ENCODE data around the gene THSD1. TPM values are rescaled to one million over a fixed set of nuclear protein-coding genes. Genes with fewer than 3 reads are reported as not detected.

Gene THSD1
- total RNA-seq, 4 donors from 2014 or later, result 1.2 to 1.9 (median 1.8) TPM

DNA sequence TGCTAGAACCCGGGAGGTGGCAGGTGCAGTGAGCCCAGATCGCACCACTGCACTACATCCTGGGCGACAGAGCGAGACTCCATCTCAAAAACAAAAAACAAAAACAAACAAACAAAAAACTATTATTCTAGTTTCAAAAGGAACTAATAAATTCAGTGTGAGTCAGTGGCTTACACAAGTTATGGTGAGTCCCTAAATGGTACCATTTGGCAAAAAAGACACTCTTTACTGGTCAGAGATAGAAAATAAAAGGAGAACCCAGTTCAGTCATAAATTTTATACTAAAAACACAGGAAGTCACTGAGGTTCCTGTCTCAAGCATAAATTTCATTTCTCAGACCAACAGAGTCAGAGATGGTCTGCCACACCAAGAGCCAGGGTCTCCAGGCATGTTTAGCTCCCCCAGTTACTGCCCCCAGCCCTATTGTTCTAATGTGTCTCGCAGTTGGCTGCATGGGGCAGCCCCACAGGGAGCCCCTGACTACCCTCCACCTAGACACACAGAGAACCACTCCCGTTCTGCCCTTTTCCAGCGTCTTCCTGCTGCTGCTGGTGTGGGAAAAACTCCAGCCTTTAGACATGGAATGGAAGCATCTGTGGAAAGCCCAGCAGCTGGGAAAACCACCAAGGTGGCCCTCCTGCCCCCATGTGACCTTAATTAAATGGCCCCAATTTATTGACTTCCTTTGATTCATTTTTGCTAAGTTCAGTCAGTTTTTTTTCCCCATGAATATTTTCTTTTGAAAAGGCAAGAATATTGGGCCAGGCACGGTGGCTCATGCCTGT is 12.2 kb downstream of the THSD1 start:
- Histone ChIP-seq H3K27me3 (no peaks in the 10 kb centered on the region), H3K27ac (no peak overlapping the region), H3K9me3 (no peaks in the 10 kb centered on the region), H3K36me3 (no peaks in the 10 kb centered on the region), H3K4me1 (no peaks in the 10 kb centered on the region), H3K4me3 (no peak overlapping the region)
- WGBS, 2 donors (ENCODE audit: low coverage in 1 of 2), result 86% methylated on average over 8 of the region's 8 CpGs; no CpG with 5 or more reads in 1 of the 2 donors
- in situ Hi-C loops (cut with MboI; ENCODE audit: low pct_ligation_motif_present in 1 of 4, low pct_unique_long_range_greater_than_20kb in 1 of 4, low sequenced_read_pairs in 3 of 4), result no loop called here
- TF ChIP-seq POLR2A (IDR thresholded peaks at IDR 0.05) (no peak), POLR2AphosphoS5 (IDR thresholded peaks at IDR 0.05) (no peak), EP300 (IDR thresholded peaks at IDR 0.05; ENCODE audit: low read depth) (no peak)
- TF ChIP-seq, protein P1, sequence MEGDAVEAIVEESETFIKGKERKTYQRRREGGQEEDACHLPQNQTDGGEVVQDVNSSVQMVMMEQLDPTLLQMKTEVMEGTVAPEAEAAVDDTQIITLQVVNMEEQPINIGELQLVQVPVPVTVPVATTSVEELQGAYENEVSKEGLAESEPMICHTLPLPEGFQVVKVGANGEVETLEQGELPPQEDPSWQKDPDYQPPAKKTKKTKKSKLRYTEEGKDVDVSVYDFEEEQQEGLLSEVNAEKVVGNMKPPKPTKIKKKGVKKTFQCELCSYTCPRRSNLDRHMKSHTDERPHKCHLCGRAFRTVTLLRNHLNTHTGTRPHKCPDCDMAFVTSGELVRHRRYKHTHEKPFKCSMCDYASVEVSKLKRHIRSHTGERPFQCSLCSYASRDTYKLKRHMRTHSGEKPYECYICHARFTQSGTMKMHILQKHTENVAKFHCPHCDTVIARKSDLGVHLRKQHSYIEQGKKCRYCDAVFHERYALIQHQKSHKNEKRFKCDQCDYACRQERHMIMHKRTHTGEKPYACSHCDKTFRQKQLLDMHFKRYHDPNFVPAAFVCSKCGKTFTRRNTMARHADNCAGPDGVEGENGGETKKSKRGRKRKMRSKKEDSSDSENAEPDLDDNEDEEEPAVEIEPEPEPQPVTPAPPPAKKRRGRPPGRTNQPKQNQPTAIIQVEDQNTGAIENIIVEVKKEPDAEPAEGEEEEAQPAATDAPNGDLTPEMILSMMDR (IDR thresholded peaks at IDR 0.05), result no peak
- intact Hi-C loops (cut with DNase I; ENCODE audit: low total_unique reads), result no loop called here
- DNase-seq, result no peak

DNA sequence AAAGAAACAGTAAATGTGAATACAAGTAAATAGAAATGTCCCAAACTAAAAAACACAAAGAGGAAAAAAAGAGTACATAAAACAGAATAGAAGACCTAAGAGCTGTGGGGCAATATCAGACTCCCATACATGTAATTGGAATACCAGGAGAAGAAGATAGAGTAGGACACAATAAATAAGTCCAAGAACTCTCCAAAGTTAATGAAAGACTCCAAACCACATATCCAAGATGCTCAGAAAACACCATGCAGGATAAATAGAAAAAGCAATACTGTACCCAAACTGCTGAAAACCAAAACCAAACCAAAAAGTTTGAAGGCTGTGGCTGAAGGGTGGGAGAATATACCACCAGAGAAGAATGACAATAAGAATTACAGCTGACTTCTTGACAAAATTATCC is 18.3 kb downstream of the THSD1 start:
- intact Hi-C loops (cut with DNase I; ENCODE audit: low total_unique reads) (no loop called here), in situ Hi-C loops (cut with MboI; ENCODE audit: low pct_ligation_motif_present in 1 of 4, low pct_unique_long_range_greater_than_20kb in 1 of 4, low sequenced_read_pairs in 3 of 4) (no loop called here)
- H3K36me3 ChIP-seq, result no peaks in the 10 kb centered on the region
- H3K27me3 ChIP-seq, result no peaks in the 10 kb centered on the region
- H3K27ac ChIP-seq, result no peak overlapping the region
- TF ChIP-seq POLR2AphosphoS5 (IDR thresholded peaks at IDR 0.05), result no peak
- no peak for TF ChIP-seq EP300 (IDR thresholded peaks at IDR 0.05; ENCODE audit: low read depth)
- TF ChIP-seq, protein P1 (IDR thresholded peaks at IDR 0.05), result no peak
- TF ChIP-seq POLR2A (IDR thresholded peaks at IDR 0.05), result no peak
- DNase-seq, result no peak
- H3K4me1 ChIP-seq, result no peaks in the 10 kb centered on the region
- H3K4me3 ChIP-seq, result no peak overlapping the region
- no peaks in the 10 kb centered on the region for H3K9me3 ChIP-seq

DNA sequence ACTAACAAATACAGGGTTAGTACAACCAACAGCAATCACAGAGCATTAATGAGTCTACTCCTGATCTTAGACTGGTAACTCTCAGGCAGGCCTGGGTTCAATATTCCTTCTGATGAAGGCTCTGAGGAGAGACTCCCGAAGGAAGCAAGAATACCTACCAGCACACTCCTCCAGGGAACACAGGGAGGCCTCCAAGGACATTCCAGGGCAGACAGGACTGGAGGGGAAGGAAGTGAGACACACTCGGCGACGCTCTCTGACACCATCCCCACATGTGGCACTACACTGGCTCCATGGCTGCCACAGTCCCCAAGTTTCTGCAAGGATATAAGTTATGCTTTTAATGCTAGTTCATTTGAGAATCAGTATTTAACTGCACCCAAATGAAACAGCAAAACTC is 20.1 kb downstream of the THSD1 start:
- intact Hi-C loops (cut with DNase I; ENCODE audit: low total_unique reads) (no loop called here), in situ Hi-C loops (cut with MboI; ENCODE audit: low pct_ligation_motif_present in 1 of 4, low pct_unique_long_range_greater_than_20kb in 1 of 4, low sequenced_read_pairs in 3 of 4) (no loop called here)
- no peaks in the 10 kb centered on the region for H3K27me3 ChIP-seq
- no peaks in the 10 kb centered on the region for H3K9me3 ChIP-seq
- TF ChIP-seq, protein P1 (IDR thresholded peaks at IDR 0.05), result no peak
- TF ChIP-seq EP300 (IDR thresholded peaks at IDR 0.05; ENCODE audit: low read depth) (no peak), POLR2A (IDR thresholded peaks at IDR 0.05) (no peak), POLR2AphosphoS5 (IDR thresholded peaks at IDR 0.05) (no peak)
- no peak overlapping the region for H3K27ac ChIP-seq
- H3K4me1 ChIP-seq, result no peaks in the 10 kb centered on the region
- 80 to 90% methylated on average over 1 to 4 of the region's 4 CpGs for WGBS, 2 donors (ENCODE audit: low coverage in 1 of 2)
- H3K4me3 ChIP-seq, result no peak overlapping the region
- no peak for DNase-seq
- H3K36me3 ChIP-seq, result no peaks in the 10 kb centered on the region

DNA sequence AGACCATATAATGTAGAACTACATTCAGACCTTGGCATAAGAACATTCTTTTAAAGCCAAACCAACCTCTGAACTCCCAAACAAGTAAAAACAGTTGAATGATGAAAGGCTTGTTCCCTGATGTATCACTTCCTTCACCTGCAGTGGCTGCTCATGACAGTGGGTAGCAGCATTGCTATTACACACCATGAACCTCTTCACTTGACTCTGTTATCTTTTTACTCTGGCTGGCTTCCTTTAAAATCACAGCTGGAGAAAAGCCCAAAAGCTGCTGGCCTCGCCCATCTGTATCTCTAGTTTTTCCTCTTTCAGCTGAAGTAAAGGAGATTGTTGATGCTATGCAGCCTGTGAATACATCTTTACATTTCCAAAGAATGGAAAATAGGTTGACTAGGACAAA is 22.6 kb downstream of the THSD1 start:
- no peaks in the 10 kb centered on the region for H3K9me3 ChIP-seq
- 17 to 67% methylated on average over 1 of the region's 1 CpG for WGBS, 2 donors (ENCODE audit: low coverage in 1 of 2)
- intact Hi-C loops (cut with DNase I; ENCODE audit: low total_unique reads), result no loop called here

More for the DNA sequence above, 22.6 kb downstream of the THSD1 start:
- no peak for TF ChIP-seq EP300 (IDR thresholded peaks at IDR 0.05; ENCODE audit: low read depth)
- TF ChIP-seq, protein P1 (IDR thresholded peaks at IDR 0.05), result no peak
- Histone ChIP-seq H3K27ac (no peak overlapping the region), H3K4me3 (no peak overlapping the region), H3K27me3 (no peaks in the 10 kb centered on the region), H3K36me3 (no peaks in the 10 kb centered on the region), H3K4me1 (no peaks in the 10 kb centered on the region)
- no peak for DNase-seq
- in situ Hi-C loops (cut with MboI; ENCODE audit: low pct_ligation_motif_present in 1 of 4, low pct_unique_long_range_greater_than_20kb in 1 of 4, low sequenced_read_pairs in 3 of 4), result no loop called here
